ENCODE data around the gene PGK1.

PGK1 gene

GRCh38 chrX:78103623-78104446 is at the start of gene PGK1:
TSS of gene PGK1 (plus strand) at chrX:78104248. CDS start at chrX:78104341, 93 bp downstream.
- TF ChIP-seq, protein P1, sequence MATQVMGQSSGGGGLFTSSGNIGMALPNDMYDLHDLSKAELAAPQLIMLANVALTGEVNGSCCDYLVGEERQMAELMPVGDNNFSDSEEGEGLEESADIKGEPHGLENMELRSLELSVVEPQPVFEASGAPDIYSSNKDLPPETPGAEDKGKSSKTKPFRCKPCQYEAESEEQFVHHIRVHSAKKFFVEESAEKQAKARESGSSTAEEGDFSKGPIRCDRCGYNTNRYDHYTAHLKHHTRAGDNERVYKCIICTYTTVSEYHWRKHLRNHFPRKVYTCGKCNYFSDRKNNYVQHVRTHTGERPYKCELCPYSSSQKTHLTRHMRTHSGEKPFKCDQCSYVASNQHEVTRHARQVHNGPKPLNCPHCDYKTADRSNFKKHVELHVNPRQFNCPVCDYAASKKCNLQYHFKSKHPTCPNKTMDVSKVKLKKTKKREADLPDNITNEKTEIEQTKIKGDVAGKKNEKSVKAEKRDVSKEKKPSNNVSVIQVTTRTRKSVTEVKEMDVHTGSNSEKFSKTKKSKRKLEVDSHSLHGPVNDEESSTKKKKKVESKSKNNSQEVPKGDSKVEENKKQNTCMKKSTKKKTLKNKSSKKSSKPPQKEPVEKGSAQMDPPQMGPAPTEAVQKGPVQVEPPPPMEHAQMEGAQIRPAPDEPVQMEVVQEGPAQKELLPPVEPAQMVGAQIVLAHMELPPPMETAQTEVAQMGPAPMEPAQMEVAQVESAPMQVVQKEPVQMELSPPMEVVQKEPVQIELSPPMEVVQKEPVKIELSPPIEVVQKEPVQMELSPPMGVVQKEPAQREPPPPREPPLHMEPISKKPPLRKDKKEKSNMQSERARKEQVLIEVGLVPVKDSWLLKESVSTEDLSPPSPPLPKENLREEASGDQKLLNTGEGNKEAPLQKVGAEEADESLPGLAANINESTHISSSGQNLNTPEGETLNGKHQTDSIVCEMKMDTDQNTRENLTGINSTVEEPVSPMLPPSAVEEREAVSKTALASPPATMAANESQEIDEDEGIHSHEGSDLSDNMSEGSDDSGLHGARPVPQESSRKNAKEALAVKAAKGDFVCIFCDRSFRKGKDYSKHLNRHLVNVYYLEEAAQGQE (IDR thresholded peaks at IDR 0.05; ENCODE audit: low read depth): no peak; the same call in 1 of the 2 replicates
- no peak for TF ChIP-seq FOXM1 (IDR thresholded peaks at IDR 0.05; ENCODE audit: borderline replicate concordance, low read depth)
- no peak; the same call in 1 of the 2 replicates for TF ChIP-seq TAF1 (IDR thresholded peaks at IDR 0.05; ENCODE audit: low read depth)
- no peak for TF ChIP-seq EP300 (IDR thresholded peaks at IDR 0.05; ENCODE audit: borderline replicate concordance)
- no peak for TF ChIP-seq CEBPB (IDR thresholded peaks at IDR 0.05)
- TF ChIP-seq ZBTB7A (IDR thresholded peaks at IDR 0.05; ENCODE audit: low read depth): no peak
- peak; percentile 83 for TF ChIP-seq MAX (IDR thresholded peaks at IDR 0.05)
- no peak for TF ChIP-seq RAD21 (IDR thresholded peaks at IDR 0.05; ENCODE audit: low read depth)

GRCh38 chrX:78063687-78064086 is 40.4 kb upstream of the PGK1 start:
- no peak for TF ChIP-seq RAD21 (IDR thresholded peaks at IDR 0.05; ENCODE audit: low read depth)
- TF ChIP-seq, protein P1 (IDR thresholded peaks at IDR 0.05; ENCODE audit: low read depth): no peak
- TF ChIP-seq EGR1 (IDR thresholded peaks at IDR 0.05): no peak
- TF ChIP-seq YY1 (IDR thresholded peaks at IDR 0.05; ENCODE audit: low read depth): no peak
- TF ChIP-seq NFIC (IDR thresholded peaks at IDR 0.05): no peak

DNA sequence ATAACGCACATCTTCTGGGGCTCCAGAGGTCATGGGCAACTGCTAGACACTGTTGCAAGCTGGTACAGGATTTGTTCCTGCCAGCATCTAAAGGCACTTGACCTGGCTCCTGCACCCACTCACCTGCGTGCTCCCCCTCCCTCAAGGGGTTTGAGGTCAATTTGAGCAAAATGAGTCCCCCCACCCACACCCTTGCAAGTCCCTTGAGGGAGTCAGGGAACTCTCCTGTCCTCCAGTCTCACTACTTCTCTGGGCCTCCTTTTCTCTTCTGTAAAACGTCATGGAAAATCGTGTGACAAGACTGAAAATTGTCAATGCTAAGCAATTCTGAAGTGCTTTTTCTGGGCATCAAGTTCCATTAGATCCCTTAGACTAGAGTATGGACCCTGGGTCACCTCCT is 39.9 kb upstream of the PGK1 start:
- no peak for TF ChIP-seq RAD21 (IDR thresholded peaks at IDR 0.05; ENCODE audit: low read depth)

- TF ChIP-seq FOXM1 (IDR thresholded peaks at IDR 0.05; ENCODE audit: borderline replicate concordance, low read depth): peak; percentile 48; the same call in 1 of the 2 replicates
Measured at GRCh38 chrX:78064698-78065601, 39.1 kb upstream of the PGK1 start.

GRCh38 chrX:78066110-78066509 is 37.9 kb upstream of the PGK1 start:
- no peak for TF ChIP-seq FOXM1 (IDR thresholded peaks at IDR 0.05; ENCODE audit: borderline replicate concordance, low read depth)
- TF ChIP-seq MAX (IDR thresholded peaks at IDR 0.05): no peak
- no peak for TF ChIP-seq TCF12 (IDR thresholded peaks at IDR 0.05; ENCODE audit: low read depth)
- TF ChIP-seq TEAD4 (IDR thresholded peaks at IDR 0.05): no peak
- TF ChIP-seq TAF1 (IDR thresholded peaks at IDR 0.05; ENCODE audit: low read depth): no peak
- TF ChIP-seq CEBPB (IDR thresholded peaks at IDR 0.05): no peak
- TF ChIP-seq CREB1 (IDR thresholded peaks at IDR 0.05; ENCODE audit: low read depth): no peak
- TF ChIP-seq RAD21 (IDR thresholded peaks at IDR 0.05; ENCODE audit: low read depth): no peak
- TF ChIP-seq NFIC (IDR thresholded peaks at IDR 0.05): no peak
- TF ChIP-seq YY1 (IDR thresholded peaks at IDR 0.05; ENCODE audit: low read depth): no peak
- TF ChIP-seq EP300 (IDR thresholded peaks at IDR 0.05; ENCODE audit: borderline replicate concordance): no peak
- TF ChIP-seq EGR1 (IDR thresholded peaks at IDR 0.05): no peak
- TF ChIP-seq USF1 (IDR thresholded peaks at IDR 0.05): no peak
- no peak for TF ChIP-seq ZBTB7A (IDR thresholded peaks at IDR 0.05; ENCODE audit: low read depth)
- TF ChIP-seq, protein P1 (IDR thresholded peaks at IDR 0.05; ENCODE audit: low read depth): no peak

Data from Ishikawa (cell line).